Hepatocyte (in vitro differentiated cells): ENCODE measurements around the gene PRKCSH.

ENCODE experiments used
- CTCF ChIP-seq: fragments of 200-600 bp; sonication (generic); IDR thresholded peaks from 2 replicates; pipeline ENCODE4 v1.5.1; 2016; ENCODE audit warnings: antibody characterized with exemption, mild to moderate bottlenecking; ENCODE audit not compliant: poor library complexity
- EZH2 ChIP-seq: fragments of 200-600 bp; sonication (generic); IDR thresholded peaks from 2 replicates; pipeline ENCODE4 v1.6.1; 2016; ENCODE audit warnings: antibody characterized with exemption, mild to moderate bottlenecking, borderline replicate concordance
- EZH2phosphoT487 ChIP-seq: fragments of 200-600 bp; sonication (generic); IDR thresholded peaks from one replicate; pipeline ENCODE4 v1.6.1; 2018; ENCODE audit warnings: antibody characterized with exemption, mild to moderate bottlenecking, low read depth, moderate library complexity; ENCODE audit not compliant: unreplicated experiment, severe bottlenecking

- TF ChIP-seq CTCF: no peak
- no peak for TF ChIP-seq EZH2phosphoT487
- TF ChIP-seq EZH2: no peak
Observed at GRCh38 chr19:11387162-11388034, 48.0 kb upstream of the PRKCSH start.
